Upper lobe of left lung (tissue), 4 donors: ENCODE measurements around the gene SNCAIP.

Experiments used
- EP300 ChIP-seq, 4 donors: sonication (generic); formaldehyde crosslinking; IDR thresholded peaks; one replicate each; pipeline ENCODE4 v1.5.1; 2017; ENCODE audit warnings: antibody characterized with exemption in 4 of 4, control low read depth in 2 of 4
- TF ChIP-seq, protein P1 (sequence below), 6 experiments: fragments of 450-650 bp in 4 of 6; fragments of 200-600 bp in 2 of 6; sonication (generic) in 2 of 6; IDR thresholded peaks; one replicate each; pipeline ENCODE4 v1.5.1; 2016 to 2019; ENCODE audit warnings: antibody characterized with exemption in 6 of 6

DNA sequence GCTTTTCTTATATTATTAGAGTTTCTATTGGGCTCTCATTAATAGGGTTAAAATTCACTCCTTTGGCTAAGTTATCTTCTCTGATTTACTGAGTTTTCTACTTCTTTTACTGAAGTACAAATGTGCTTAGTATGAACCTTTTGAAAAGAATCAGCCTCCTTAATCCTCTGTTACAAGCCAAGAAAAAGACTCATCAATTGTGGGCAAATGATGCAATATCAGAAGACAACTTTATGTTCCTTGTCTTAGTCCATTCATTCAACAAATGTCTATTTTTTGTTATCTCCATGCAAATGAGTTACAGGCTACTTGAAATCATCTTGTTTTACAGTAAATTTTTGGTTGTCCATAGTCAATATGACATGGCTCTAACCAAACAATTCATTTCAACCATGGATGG is 40.3 kb downstream of the SNCAIP start:
- TF ChIP-seq, protein P1, sequence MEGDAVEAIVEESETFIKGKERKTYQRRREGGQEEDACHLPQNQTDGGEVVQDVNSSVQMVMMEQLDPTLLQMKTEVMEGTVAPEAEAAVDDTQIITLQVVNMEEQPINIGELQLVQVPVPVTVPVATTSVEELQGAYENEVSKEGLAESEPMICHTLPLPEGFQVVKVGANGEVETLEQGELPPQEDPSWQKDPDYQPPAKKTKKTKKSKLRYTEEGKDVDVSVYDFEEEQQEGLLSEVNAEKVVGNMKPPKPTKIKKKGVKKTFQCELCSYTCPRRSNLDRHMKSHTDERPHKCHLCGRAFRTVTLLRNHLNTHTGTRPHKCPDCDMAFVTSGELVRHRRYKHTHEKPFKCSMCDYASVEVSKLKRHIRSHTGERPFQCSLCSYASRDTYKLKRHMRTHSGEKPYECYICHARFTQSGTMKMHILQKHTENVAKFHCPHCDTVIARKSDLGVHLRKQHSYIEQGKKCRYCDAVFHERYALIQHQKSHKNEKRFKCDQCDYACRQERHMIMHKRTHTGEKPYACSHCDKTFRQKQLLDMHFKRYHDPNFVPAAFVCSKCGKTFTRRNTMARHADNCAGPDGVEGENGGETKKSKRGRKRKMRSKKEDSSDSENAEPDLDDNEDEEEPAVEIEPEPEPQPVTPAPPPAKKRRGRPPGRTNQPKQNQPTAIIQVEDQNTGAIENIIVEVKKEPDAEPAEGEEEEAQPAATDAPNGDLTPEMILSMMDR (IDR thresholded peaks at IDR 0.05): no peak
- TF ChIP-seq EP300 (IDR thresholded peaks at IDR 0.05): no peak
